ENCODE results near the gene SDHAF1.

- TF ChIP-seq CTCF (conservative IDR thresholded peaks at IDR 0.05) (no peak), EZH2 (IDR thresholded peaks at IDR 0.05; ENCODE audit: low read depth) (no peak)
Observed at GRCh38 chr19:35992907-35993765, 1.9 kb upstream of the SDHAF1 start.
